ENCODE measurements around the gene LILRA6.
"Not testable (repeated sequence)": the region's sequence is repeated elsewhere in the genome, so short reads cannot be mapped to it uniquely, and the experiment has no call there.

LILRA6 gene

DNA sequence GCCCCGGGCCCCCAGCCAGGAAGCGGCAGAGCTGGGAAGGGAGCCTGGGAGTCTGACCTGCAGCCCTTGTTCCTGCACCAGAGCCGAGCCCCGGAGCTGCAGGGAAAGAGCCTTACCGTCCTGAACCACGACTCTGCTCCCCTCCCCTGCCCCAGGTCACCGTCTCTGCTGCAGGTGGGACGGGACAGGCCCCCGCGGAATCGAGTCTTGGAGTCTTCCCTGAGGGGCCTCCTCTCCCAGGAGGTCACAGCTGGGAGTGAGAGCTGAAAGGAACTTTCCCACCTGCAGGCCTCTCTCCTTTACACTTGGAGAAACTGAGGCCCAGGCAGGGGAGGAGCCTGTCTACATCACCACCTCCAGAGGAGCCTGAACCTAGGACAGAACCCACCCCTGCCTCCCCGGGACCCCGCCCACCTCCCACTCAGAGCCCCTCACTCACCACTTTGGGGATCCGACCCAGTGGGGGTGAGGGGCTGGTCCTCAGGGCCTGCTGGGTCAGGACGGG is 34.6 kb upstream of the LILRA6 start:
- H3K9me3 Mint-ChIP-seq; DNase-seq (ENCODE audit: low spot score in 2 of 2); H3K27ac Mint-ChIP-seq; ATAC-seq (ENCODE audit: low read depth); H3K36me3 Mint-ChIP-seq; H3K4me3 Mint-ChIP-seq: not testable (repeated sequence)
- Mint-ChIP-seq H3K4me1 (peaks cover 15% of the 10 kb centered on the region), H3K27me3 (peaks cover 10% of the 10 kb centered on the region)

DNA sequence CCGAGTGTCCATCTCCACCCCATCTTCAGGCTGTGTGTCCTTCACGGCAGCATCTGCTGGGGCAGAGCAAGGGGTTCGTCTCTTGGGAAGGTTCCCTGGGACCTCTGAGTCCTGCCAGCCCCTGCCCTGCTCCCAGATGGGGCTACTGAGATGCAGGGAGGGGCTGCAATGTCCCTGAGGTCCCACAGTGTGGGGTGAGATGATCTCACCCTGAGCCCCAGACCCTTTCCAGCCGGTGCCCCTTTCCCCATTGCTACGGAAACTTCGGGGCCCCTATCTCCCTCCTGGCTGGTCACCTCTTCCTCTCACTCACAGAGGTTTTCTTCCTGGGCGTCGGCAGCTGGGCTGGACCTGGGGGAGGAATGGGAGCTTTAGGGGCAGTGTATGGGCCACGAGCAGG is 33.4 kb upstream of the LILRA6 start:
- Mint-ChIP-seq H3K36me3 (no peaks in the 10 kb centered on the region), H3K4me1 (peaks cover 11% of the 10 kb centered on the region), H3K27ac (no peak overlapping the region), H3K9me3 (no peaks in the 10 kb centered on the region), H3K27me3 (peaks cover 7% of the 10 kb centered on the region), H3K4me3 (no peak overlapping the region)
- DNase-seq (ENCODE audit: low spot score in 2 of 2) (no peak), ATAC-seq (ENCODE audit: low read depth) (no peak)

DNA sequence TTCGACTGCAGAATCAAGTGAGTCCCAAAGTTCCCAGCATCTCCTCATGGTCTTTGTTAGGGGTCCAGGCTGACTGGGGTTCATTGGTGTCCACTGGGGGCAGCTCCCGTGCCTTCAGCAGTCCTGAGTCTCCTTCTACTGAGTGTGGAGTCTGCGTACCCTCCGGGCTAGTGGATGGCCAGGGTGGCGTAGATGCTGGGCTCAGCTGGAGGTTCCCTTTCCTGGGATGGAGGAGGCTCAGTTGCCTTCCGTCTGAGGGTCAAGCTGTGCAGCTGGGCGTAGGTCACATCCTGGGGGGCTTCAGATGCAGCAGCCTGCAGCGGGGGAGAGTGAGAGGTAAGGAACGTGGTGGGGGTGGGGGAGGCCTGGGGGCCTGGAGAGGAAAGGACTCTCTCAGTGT is 31.9 kb upstream of the LILRA6 start:
- DNase-seq (ENCODE audit: low spot score in 2 of 2); H3K36me3 Mint-ChIP-seq; H3K27ac Mint-ChIP-seq; H3K4me3 Mint-ChIP-seq; H3K27me3 Mint-ChIP-seq; H3K9me3 Mint-ChIP-seq; ATAC-seq (ENCODE audit: low read depth); H3K4me1 Mint-ChIP-seq: not testable (repeated sequence)

DNA sequence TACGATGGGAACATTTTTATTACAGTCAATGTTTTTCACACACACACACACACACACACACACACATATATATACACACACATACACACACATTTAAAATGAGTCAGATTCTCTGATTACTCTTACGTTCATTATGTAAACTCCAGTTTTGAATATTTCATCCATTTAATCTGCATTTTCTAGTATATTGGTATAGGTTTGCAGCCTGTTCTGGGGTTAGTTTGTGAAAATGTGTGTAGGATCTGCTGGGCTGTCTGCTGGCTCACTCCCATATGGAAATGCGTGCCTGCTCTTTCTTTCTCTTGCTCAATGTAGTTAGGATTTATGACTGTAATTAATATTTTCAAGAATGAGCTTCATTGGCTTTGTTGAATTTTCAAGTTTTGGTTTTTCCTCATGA is 31.2 kb upstream of the LILRA6 start:
- H3K27me3 Mint-ChIP-seq, result peaks cover 6% of the 10 kb centered on the region
- H3K9me3 Mint-ChIP-seq, result no peaks in the 10 kb centered on the region
- no peak overlapping the region for H3K4me3 Mint-ChIP-seq
- H3K4me1 Mint-ChIP-seq, result peaks cover 6% of the 10 kb centered on the region
- H3K27ac Mint-ChIP-seq, result no peak overlapping the region
- ATAC-seq (ENCODE audit: low read depth), result no peak
- no peak for DNase-seq (ENCODE audit: low spot score in 2 of 2)
- no peaks in the 10 kb centered on the region for H3K36me3 Mint-ChIP-seq

DNA sequence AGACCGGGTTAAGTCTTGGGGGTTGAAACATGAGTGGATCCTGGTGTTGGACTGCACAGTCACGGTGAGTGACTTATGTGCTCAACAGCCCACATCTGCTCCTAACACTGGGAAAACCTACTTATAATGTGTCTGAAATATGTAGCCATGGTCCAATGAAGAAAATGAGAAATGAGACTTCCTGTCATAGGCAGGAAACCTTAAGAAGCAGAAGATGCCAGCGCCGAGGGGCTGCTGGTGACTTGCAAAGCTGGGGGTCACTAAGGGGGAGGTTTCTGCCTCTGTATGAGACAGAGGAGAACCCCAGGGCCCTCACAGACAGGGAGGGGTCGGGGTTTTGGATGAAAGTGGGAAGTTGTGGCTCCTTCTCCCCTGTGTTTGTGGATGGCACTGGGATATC is 29.6 kb upstream of the LILRA6 start:
- ATAC-seq (ENCODE audit: low read depth); DNase-seq (ENCODE audit: low spot score in 2 of 2); H3K9me3 Mint-ChIP-seq; H3K27ac Mint-ChIP-seq; H3K4me3 Mint-ChIP-seq; H3K27me3 Mint-ChIP-seq; H3K4me1 Mint-ChIP-seq; H3K36me3 Mint-ChIP-seq: not testable (repeated sequence)

DNA sequence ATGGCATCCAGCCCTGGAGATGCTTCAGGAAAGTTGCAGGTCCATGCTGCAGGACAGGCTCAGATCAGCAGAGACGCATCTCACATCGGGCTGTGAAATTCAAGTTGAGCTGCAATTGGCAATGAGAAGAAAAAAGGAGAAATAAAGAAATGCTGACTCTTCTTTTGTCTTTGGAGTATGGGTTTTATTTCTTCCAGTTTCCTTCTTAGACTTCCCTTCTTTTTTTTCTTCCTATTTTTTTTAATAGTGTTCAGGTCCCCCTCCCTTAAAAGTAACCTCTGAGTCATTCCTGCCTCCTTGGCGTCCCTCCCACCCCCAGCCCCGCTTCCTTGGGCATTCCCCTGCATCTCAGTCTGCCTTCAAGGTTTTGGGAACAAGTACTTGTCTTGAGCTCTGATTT is 29.0 kb upstream of the LILRA6 start:
- ATAC-seq (ENCODE audit: low read depth); DNase-seq (ENCODE audit: low spot score in 2 of 2); H3K27ac Mint-ChIP-seq; H3K4me3 Mint-ChIP-seq; H3K4me1 Mint-ChIP-seq; H3K36me3 Mint-ChIP-seq; H3K9me3 Mint-ChIP-seq; H3K27me3 Mint-ChIP-seq: not testable (repeated sequence)

DNA sequence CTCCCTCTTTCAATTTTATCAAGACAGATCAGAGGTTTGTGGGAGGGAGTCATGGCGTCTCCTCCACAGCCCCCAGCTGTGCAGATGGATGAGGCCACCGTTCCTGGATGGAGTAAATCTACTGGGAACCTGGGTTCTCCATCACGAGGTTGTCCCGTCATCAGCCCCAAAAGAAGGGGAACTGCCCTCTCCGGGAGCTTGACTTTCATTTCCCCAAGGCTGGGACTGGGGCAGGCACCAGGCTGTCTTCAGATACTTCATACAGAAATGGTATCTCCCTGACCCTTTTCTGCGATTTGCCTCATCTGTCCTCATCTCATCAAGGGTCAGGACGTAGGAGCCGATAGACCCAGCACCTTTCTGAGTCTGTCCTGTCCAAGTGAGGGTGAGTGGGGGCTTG is 28.5 kb upstream of the LILRA6 start:
- H3K36me3 Mint-ChIP-seq, result no peaks in the 10 kb centered on the region
- no peak overlapping the region for H3K27ac Mint-ChIP-seq
- H3K9me3 Mint-ChIP-seq, result no peaks in the 10 kb centered on the region
- no peak overlapping the region for H3K4me3 Mint-ChIP-seq
- peaks cover 8% of the 10 kb centered on the region for H3K4me1 Mint-ChIP-seq
- DNase-seq (ENCODE audit: low spot score in 2 of 2) (no peak), ATAC-seq (ENCODE audit: low read depth) (peak; percentile 64)
- peaks cover 8% of the 10 kb centered on the region for H3K27me3 Mint-ChIP-seq

DNA sequence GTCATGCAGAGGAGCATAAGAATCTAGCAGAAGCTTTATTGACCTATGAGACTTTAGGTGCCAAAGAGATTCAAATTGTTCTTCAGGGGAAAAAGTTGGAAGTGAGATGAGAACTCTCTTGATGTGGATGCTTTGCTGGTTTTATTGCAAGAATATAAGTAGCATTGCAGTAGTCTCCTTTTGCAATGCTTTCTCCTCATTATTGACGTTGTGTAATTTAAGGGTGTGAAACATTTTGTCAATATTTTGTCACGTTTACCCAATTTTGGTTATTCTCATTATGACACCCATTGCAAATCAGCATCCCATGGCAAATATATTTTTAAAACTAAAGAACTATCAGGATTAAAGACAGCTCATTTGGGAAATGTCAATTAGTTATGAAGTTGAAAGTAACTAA is 26.3 kb upstream of the LILRA6 start:
- H3K27ac Mint-ChIP-seq, result no peak overlapping the region
- H3K4me3 Mint-ChIP-seq, result no peak overlapping the region
- peaks cover 12% of the 10 kb centered on the region for H3K27me3 Mint-ChIP-seq
- no peaks in the 10 kb centered on the region for H3K9me3 Mint-ChIP-seq
- ATAC-seq (ENCODE audit: low read depth) (no peak), DNase-seq (ENCODE audit: low spot score in 2 of 2) (no peak)
- H3K4me1 Mint-ChIP-seq, result peaks cover 11% of the 10 kb centered on the region
- no peaks in the 10 kb centered on the region for H3K36me3 Mint-ChIP-seq

DNA sequence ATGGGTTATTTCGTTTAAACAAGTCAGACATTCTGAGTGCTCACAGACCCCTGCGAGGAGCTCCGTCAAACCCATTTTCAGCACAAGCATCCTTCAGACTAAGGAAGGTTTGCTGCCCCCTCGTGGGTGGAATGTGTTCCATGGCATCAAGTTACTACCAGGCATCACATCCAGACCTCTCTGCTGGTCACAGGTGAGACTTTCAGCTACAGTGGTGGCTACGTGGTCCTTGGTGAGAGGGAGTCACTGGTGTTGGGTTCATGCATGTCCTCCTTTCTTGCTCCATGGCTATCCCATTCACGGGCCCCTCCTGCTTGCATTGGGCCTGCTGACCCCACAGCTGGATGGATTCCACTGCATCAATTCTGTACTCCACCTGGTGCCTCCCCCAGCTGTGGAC is 23.5 kb upstream of the LILRA6 start:
- H3K36me3 Mint-ChIP-seq, result no peaks in the 10 kb centered on the region
- ATAC-seq (ENCODE audit: low read depth), result peak; percentile 84

DNA sequence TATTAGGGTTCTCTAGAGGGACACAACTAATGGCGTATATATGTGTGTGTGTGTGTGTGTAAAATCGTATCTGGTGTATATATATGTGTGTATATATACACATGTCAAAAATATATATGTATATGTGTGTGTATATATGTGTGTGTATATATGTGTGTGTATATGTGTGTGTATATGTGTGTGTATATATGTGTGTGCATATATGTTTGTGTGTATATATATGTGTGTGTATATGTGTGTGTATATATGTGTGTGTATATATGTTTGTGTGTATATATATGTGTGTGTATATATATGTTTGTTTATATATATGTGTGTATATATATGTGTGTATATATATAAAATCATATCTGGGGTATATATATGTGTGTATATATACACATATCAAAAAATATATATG is 19.9 kb upstream of the LILRA6 start:
- Mint-ChIP-seq H3K4me1 (peaks cover 5% of the 10 kb centered on the region), H3K36me3 (no peaks in the 10 kb centered on the region), H3K27ac (no peak overlapping the region), H3K9me3 (no peaks in the 10 kb centered on the region), H3K4me3 (no peak overlapping the region), H3K27me3 (peaks cover 10% of the 10 kb centered on the region)
- ATAC-seq (ENCODE audit: low read depth) (no peak), DNase-seq (ENCODE audit: low spot score in 2 of 2) (no peak)

More for the DNA sequence above, 23.5 kb upstream of the LILRA6 start:
- DNase-seq (ENCODE audit: low spot score in 2 of 2), result peak; percentile 65 to 68
- Mint-ChIP-seq H3K27ac (no peak overlapping the region), H3K9me3 (no peaks in the 10 kb centered on the region), H3K27me3 (peaks cover 14% of the 10 kb centered on the region), H3K4me1 (peaks cover 5% of the 10 kb centered on the region), H3K4me3 (no peak overlapping the region)

DNA sequence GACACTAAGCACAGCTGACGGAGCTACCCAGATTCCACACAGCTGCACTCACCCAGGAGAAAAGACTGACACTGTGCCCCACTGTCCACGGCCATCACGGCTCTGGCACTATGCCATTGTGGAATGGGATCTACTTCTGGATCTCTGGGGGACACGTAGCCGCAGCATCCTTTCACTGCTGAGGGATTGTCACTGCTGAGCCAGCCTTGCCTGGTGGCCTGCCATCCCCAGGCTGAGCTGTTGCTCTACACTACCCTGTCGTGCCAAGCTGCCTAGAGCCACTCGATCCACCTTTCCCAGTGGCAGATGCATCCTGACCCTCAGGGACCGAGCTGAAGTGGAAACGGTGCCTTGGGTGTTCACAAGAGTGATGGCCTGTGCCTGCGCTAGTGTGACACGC is 19.5 kb upstream of the LILRA6 start:
- Mint-ChIP-seq H3K9me3 (no peaks in the 10 kb centered on the region), H3K27ac (no peak overlapping the region), H3K4me1 (peaks cover 5% of the 10 kb centered on the region), H3K27me3 (peaks cover 10% of the 10 kb centered on the region), H3K4me3 (no peak overlapping the region), H3K36me3 (no peaks in the 10 kb centered on the region)
- ATAC-seq (ENCODE audit: low read depth), result no peak
- DNase-seq (ENCODE audit: low spot score in 2 of 2), result no peak

DNA sequence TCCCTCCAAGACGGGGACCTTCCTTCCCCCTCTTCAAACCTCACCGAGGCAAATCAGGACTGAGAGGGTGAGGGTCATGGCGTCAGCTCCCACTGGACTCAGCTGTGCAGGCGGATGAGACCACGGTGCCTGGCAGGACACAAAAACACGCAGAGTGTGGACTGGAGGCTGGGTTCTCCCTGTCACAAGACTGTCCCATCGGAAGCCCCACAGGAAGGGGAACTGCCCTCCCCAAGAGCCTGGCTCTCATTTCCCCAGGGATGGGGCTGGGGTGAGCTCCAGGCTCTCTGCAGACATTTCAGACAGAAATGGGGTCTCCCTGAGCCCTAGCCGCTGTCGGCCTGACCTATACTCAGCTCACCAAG is 14.5 kb upstream of the LILRA6 start, which contains the start of gene LILRB5:
LILRB5 (minus strand) TSS at position 158 of the 365 bp plus-strand sequence; CDS start at position 78, 80 bp downstream.
- H3K9me3 Mint-ChIP-seq, result no peaks in the 10 kb centered on the region
- peaks cover 11% of the 10 kb centered on the region for H3K27me3 Mint-ChIP-seq
- H3K4me1 Mint-ChIP-seq, result no peaks in the 10 kb centered on the region
- DNase-seq (ENCODE audit: low spot score in 2 of 2), result no peak
- ATAC-seq (ENCODE audit: low read depth), result no peak
- H3K4me3 Mint-ChIP-seq, result no peak within 1 kb of the TSS
- H3K27ac Mint-ChIP-seq, result no peak within 1 kb of the TSS
- H3K36me3 Mint-ChIP-seq, result no peaks in the 10 kb centered on the region

DNA sequence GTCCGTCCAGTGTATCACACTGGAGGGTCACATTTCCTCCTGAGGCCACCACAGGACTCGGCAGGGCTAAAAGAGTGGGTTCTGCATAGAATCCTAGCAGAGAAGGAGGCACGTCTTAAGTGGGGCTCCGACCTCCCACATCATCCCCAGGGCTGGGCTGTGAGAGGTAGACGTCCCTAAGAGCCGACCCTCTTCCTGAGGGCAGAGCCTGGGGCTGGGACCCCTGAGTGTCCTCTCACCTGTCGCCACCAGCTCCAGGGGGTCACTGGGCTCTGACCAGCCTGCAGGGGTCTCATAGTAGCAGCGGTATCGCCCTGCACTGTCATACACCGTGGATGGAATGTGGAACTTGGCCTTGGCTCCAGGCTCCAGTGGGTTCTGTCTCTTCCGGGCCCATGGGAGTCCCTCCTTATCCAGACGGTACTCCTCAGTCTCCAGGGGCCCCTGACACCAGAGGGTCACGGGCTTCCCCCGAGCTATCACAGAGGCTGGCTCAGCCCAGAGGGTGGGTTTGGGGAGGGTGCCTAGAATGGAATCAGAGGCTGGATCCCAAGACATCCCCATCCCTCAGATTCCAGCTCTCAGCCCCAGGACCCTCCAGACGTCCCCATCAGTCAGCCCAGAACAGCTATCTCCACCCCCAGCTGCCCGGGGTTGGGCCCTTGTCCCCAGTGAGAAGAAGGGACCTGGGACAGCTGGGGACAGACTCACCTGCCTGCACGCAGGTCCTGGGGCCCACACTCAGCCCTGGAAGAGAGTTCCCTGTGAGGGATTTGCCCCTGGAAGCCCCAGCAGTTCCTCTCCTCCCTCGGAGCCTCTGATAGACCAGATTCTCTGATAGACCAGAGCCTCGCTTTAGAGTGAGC is 13.9 kb upstream of the LILRA6 start:
- H3K9me3 Mint-ChIP-seq, result no peaks in the 10 kb centered on the region
- H3K27me3 Mint-ChIP-seq, result peaks cover 11% of the 10 kb centered on the region
- DNase-seq (ENCODE audit: low spot score in 2 of 2) (no peak), ATAC-seq (ENCODE audit: low read depth) (no peak)
- H3K4me3 Mint-ChIP-seq, result no peak overlapping the region
- no peak overlapping the region for H3K27ac Mint-ChIP-seq
- H3K36me3 Mint-ChIP-seq, result no peaks in the 10 kb centered on the region
- H3K4me1 Mint-ChIP-seq, result no peaks in the 10 kb centered on the region

DNA sequence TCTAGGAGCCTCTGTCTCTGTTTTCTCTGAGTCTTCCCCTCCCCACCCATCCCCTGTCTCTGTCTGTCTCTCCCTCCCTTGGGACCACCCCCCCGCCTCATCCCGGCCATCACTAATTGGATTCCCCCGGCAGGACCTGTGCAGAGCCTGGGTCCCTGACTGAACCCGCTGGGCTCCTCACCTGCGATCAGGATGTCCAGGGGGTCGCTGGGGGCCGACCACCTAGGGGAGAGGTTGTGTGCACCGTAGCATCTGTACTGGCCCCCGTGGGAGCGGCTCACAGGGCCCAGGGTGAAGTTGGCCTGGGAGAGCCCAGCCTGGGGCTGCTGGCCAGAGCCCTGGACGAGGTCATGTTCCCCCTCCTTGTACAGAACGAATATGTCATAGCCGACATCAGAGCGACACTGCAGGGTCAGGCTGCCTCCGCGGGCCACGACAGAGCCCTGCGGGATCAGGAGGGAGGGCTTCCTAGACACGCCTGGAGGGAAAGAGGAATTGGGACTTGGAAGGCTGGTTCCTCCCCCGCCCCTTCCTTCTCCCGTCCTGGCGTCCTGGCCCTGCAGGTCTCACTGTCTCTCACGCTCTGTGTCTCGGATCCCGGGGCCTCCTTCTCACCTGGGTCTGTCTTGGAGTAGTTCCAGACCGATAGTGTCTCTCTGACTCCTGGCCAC is 12.7 kb upstream of the LILRA6 start:
- Mint-ChIP-seq H3K4me3 (no peak overlapping the region), H3K36me3 (no peaks in the 10 kb centered on the region), H3K27me3 (peaks cover 11% of the 10 kb centered on the region), H3K27ac (no peak overlapping the region), H3K4me1 (no peaks in the 10 kb centered on the region), H3K9me3 (no peaks in the 10 kb centered on the region)
- ATAC-seq (ENCODE audit: low read depth) (no peak), DNase-seq (ENCODE audit: low spot score in 2 of 2) (no peak)
